ENCODE data around the gene KLF14.
"Not testable (repeated sequence)": the region's sequence is repeated elsewhere in the genome, so short reads cannot be mapped to it uniquely, and the experiment has no call there.

The KLF14 gene

GRCh38 chr7:130733931-130734814 lies at the start of gene KLF14:
TSS of gene KLF14 (minus strand) at chr7:130734207. CDS start at chr7:130734033, 174 bp downstream.
- no peak for DNase-seq

DNA sequence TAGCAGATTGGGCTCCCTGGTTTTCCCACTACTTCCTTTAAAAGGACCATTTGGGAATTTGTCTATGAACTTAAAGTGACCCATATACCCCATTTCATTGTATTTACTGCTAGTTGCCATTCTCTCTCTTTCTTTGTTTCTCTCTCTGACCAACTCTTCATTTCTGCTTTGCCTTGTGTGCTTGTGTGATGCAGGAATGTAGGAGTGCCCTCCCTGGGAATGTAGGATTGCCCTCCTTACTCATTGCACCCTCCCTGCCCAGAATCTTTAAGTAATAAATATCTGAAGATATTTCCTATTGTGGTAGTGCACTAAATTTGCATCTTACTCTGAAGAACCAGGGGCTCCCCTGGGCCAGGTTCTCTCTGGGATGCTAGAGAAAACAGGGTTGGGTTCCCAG lies 47.3 kb upstream of the KLF14 start:
- DNase-seq = no peak

- no peak for DNase-seq
These were observed 43.4 kb upstream of the KLF14 start for GRCh38 chr7:130777426-130777825.

GRCh38 chr7:130772456-130772855 lies 38.4 kb upstream of the KLF14 start:
- DNase-seq = not testable (repeated sequence)

DNA sequence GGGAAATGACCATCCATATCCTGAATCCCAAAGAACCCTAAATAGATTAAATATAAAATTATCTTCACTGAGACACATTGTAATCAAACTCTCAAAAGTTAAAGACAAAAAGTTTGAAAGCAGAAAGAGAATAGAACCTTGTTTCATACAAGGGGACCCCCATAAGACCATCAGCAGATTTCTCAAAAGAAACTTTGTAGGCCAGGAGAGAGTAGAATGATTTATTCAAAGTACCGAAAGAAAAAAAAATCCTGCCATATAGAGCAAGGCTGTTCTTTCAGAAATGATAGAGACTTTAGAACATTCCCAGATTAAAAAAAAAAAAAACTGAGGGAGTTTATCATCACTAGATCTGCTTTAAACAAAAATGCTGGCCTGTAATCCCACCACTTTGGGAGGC lies 34.8 kb upstream of the KLF14 start:
- no peak for DNase-seq

- DNase-seq = not testable (repeated sequence)
These were observed 30.6 kb upstream of the KLF14 start for GRCh38 chr7:130764569-130764968.

GRCh38 chr7:130758429-130759056 lies 24.5 kb upstream of the KLF14 start:
- peak; percentile 42 for DNase-seq

DNA sequence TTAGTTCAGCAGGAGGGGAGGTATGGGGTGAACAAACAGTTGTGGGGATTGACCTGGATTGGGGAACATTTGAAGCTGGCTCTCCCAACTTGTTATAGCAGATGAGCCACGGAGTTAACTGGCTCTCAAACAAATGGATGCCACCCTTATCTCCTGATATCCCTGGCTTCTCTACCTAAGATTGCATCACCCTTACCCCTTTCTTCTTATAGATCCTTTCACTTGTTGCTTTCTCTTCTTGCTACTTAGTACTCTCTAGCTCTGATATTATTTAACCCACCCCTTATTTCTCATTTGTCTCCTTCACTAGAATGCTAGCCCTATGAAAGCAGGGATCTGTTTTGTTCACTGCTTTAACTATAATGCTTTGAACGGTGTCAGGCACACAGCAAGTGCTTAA lies 22.3 kb upstream of the KLF14 start:
- no peak for DNase-seq

DNA sequence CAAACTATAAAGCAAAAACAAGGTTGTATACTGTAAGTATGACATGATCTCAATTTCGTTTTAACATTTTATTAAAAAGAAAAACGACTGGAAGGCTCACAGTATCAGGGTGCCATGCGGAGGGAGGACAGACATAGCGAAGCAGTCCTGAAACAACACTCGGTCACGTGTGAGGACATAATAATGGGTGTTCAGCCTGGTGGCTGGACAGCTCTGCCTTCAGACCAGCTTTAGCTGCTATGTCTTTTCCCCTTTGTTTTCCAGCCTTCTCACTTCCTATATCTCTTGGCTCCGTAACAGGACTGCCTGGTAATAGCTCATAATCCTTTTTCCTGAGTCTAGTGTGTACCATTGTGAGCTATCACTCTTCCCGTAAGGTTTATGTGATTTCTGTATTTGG lies 18.4 kb upstream of the KLF14 start:
- no peak for DNase-seq

GRCh38 chr7:130750755-130751154 lies 16.7 kb upstream of the KLF14 start:
- DNase-seq = no peak

GRCh38 chr7:130748531-130749389 lies 14.8 kb upstream of the KLF14 start:
- DNase-seq = no peak

GRCh38 chr7:130741331-130741995 lies 7.5 kb upstream of the KLF14 start:
- no peak for DNase-seq

DNA sequence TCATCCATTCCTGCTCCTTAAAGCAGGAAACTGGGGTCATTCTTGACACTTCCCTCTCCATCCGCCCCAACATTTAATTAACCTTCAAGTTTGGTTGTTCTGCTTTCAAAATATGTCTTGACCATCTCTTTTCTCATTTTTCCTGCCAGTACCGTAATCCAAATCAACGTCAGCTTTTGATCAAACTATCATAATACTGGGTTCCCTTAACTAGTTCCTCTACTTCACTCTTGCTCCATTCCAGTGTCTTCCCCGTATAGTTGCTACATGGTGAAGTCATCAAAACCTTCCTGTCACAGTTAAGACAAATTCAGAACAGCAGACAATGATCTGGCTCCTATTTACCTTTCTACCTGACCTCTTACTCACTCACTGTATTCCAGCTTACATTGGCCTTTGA lies 6.6 kb upstream of the KLF14 start:
- DNase-seq = no peak

DNA sequence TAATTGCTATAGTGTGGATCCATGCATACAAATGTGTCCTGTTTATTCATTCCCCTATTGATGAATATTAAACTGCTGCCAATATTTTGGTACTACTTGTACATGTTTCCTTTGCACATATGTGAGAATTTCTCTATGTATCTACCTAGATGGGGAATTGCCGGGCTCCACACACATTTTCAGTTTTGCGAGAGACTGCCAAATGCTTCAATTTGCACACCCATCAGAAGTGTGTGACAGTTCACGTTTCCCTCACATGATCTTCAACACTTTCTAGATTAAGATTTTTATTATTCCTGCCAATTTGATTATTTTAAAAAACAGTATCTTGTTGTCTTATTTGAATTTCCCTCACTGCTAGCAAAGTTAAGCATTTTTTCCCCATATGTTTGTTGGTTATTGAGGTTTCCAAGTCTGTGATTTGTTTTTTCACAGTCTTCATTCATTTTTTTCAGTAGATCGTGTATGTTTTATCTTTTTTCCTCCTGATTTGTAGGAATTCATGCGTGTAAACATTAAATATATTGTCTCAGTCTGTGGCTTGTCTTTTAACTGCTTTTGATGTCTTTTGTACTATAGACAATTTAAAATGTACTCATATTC lies 2.4 kb upstream of the KLF14 start:
- DNase-seq = no peak

DNA sequence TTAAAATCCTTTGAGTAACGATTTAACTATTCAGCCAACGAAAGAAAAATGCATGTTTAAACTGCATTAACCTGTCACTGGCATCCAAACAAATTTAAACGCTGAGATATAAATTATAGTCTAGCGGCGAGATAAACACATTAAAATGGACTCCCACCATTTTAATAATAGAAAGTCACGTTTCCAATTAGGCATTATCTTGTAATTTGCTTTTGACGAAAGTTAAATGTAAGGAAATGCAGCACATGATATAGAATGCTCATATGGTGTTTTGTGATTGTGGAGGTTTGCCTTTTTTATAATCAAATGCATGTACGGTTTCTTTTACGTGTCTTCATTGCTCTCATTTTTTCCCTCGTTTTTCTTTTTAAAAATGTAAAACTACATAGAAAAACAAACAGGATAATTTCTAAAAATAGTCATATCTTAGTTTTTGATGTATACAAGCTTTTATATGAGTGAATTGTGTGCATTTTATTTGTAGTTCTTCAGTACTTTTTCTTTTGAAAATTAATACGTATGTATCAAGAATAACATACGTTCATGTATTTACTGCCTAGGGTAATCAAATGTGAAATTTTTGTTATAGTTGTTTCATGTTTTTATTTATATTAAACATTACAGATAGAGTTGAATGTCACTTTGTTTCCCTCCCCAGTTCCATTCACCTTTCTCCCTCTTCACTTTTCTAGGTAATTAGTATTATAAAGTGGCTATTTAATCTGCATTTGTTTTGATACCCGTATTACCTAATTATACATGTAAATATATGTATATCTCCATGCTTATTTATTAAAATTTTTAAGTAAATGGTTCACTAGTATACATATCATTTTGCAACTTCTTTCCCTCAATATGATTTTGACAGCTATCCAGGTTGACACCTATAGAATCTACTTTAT lies 1.1 kb upstream of the KLF14 start:
- no peak for DNase-seq

GRCh38 chr7:130732980-130733930 lies 752 bp downstream of the KLF14 start:
- DNase-seq = no peak

DNA sequence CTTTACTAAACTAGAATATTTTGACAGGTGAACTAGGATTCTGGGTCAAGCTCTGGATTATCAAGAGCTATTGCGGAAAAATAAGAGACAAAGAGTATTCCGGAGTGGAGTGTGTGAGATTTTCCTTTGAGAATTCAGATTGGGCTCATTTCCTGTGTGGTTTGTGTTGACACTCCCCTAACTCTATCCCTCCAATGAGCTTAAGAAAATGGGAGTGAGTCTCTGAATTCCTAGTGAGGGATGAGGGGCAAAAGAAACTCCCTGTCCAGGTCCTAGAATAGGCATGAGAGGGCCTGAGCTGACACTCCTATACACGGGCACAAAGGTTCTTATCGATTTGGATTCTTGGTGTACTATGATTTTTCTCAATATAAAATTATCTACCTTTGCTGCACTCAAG lies 10.2 kb downstream of the KLF14 start:
- DNase-seq = no peak

GRCh38 chr7:130721486-130722277 lies 12.3 kb downstream of the KLF14 start:
- no peak for DNase-seq

GRCh38 chr7:130719541-130719940 lies 14.5 kb downstream of the KLF14 start:
- no peak for DNase-seq
